Measurements from ENCODE around the gene GBGT1.

GRCh38 chr9:133131506-133131905 lies 32.2 kb downstream of the GBGT1 start:
- TF ChIP-seq, protein P1, sequence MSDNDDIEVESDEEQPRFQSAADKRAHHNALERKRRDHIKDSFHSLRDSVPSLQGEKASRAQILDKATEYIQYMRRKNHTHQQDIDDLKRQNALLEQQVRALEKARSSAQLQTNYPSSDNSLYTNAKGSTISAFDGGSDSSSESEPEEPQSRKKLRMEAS (IDR thresholded peaks at IDR 0.05; ENCODE audit: insufficient read depth, insufficient read length) = no peak
- no peak for TF ChIP-seq CTCF (IDR thresholded peaks at IDR 0.05; ENCODE audit: extremely low read depth in 1 of 2, insufficient read depth in 1 of 2, low read depth in 1 of 2, low read length in 2 of 2)
- TF ChIP-seq POLR2A (IDR thresholded peaks at IDR 0.05; ENCODE audit: low read depth, low read length) = no peak
- TF ChIP-seq MYC (IDR thresholded peaks at IDR 0.05; ENCODE audit: low read depth, low read length) = no peak
- TF ChIP-seq JUN (IDR thresholded peaks at IDR 0.05; ENCODE audit: borderline replicate concordance, insufficient read depth, insufficient read length, low read depth) = no peak
- TF ChIP-seq EZH2 (IDR thresholded peaks at IDR 0.05; ENCODE audit: borderline replicate concordance, low read depth, low read length, severe bottlenecking) = no peak
- TF ChIP-seq POLR2AphosphoS5 (IDR thresholded peaks at IDR 0.05; ENCODE audit: insufficient read depth, low read depth, low read length) = no peak
- TF ChIP-seq GATA2 (IDR thresholded peaks at IDR 0.05; ENCODE audit: insufficient read depth, insufficient read length, low read depth, low read length) = no peak
- no peak for TF ChIP-seq FOS (IDR thresholded peaks at IDR 0.05; ENCODE audit: borderline replicate concordance, insufficient read depth, low read length)

All from endothelial cell of umbilical vein (primary cell).